T47D (cell line): ENCODE data around the gene NFIB.

ENCODE experiments used
- DNase-seq, 2 experiments: peaks; one replicate each; pipeline versions ENCODE4 v3.0.0 to v3.0.0-alpha.2; 2011 to 2012; ENCODE audit warnings: low read depth in 1 of 2, low spot score in 1 of 2
- JUND ChIP-seq: IDR thresholded peaks from 2 replicates; pipeline ENCODE4 v1.6.1; 2012; ENCODE audit warnings: low read depth
- in situ Hi-C: cut with HindIII; loops from 2 replicates; pipeline ENCODE4 v1.10.0; 2016; ENCODE audit warnings: low sequenced_read_pairs, low pct_unique_long_range_greater_than_20kb

Gene NFIB

DNA sequence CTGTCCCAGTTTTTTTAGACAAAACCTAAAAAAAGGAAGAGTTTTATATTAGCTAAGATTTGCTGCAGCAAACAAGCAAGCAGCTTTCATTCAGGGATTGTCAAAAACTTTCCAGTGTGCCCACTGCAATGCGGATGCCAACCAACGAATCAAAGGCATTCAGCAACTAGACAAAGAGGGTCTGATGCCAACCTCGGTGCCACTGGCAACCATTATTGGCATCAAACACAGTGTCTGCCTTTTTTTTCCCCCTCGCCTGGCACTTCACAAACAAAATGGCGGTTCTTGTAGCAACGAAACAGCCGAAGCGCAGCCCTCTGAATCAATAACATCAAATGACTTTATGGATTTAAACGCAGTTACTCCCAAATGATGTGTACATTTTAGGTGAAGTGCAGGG is 10.4 kb downstream of the NFIB start:
- no peak for TF ChIP-seq JUND
- DNase-seq = no peak
- in situ Hi-C loops = no loop called here

DNA sequence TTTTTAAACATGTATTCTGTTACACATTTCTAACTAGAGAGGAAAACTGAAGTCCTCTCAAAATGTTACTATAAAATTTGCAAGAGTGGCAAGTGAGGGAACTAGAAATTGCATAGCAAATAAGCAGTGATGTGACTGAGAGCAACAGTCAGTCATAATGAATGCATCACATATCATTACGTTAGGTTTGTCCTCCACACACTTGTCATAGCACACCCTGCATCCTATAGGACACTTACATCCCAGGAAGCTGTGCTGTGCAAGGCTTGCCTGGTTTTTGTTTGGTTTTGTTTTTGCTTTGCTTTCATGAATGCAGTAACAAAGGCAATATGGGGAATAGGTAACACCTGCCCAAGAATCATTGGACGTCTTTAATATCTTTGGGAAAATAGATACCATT is 10.8 kb downstream of the NFIB start:
- in situ Hi-C loops = no loop called here
- no peak for TF ChIP-seq JUND
- DNase-seq = no peak

- DNase-seq = no peak
- in situ Hi-C loops = no loop called here
- no peak for TF ChIP-seq JUND
These were observed 11.5 kb downstream of the NFIB start for GRCh38 chr9:14302405-14302804.

DNA sequence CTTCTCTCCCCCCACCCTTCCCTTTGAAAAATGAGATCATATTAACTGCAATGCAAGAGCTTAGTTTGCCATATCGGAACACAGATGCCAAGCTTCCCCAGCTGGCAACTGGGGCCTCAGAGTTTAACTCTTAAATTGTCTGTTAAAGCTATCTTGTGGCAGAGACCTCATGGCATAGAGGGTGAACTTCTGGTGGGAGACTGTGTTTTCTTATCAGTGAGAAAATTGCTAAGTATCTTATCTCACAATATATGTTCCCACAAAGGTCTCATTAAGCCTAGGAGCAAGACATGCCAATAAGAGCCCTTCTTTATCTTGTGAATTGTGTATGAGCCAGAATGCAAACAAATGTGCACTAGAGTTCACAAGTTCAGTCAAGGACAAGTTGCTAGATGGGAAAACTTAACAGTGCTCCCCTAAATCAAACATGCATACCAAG is 12.3 kb downstream of the NFIB start:
- in situ Hi-C loops = no loop called here
- TF ChIP-seq JUND = no peak

DNA sequence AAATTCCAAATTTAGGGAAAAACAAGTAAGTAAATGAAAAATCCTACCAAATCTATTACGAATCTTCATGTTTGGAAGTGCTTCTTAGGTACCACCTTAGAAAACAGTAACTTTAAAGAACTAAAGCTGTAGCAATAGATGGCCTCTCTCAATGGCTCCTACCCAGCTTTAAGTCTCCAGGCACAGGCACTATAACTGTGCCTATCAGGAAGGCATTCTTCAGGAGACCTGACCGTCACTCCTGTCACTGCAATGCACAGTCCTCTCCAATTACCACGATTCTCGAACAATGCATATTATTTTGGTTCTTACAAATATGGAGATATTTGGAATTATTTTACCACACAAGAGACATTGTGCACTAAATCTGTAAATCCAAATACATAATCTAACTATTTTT is 12.9 kb downstream of the NFIB start:
- no peak for TF ChIP-seq JUND
- DNase-seq = no peak
- in situ Hi-C loops = no loop called here

More for the DNA sequence above, 12.3 kb downstream of the NFIB start:
- DNase-seq = no peak

DNA sequence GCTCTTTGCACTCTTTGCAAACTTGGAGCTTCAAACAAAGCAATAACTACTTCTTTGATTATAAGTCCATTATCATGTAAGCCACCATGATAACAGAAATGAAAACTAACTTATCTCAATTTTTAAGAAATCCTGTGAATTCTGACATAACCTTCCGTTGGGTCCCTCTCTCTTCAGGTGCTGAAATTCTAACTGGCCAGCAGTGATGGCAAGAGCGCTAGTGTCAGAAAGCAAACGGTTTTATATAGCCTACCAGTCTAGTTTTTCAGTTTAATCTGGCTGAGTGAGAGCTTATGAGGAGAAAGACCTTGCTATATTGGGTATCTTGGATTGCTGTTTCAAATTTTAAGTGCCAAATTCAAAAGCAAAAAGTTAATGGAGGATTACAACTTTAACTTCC is 13.4 kb downstream of the NFIB start:
- in situ Hi-C loops = no loop called here
- no peak for DNase-seq
- no peak for TF ChIP-seq JUND

- in situ Hi-C loops = no loop called here
- no peak for DNase-seq
- TF ChIP-seq JUND = no peak
These were observed 13.9 kb downstream of the NFIB start for GRCh38 chr9:14300040-14300439.

DNA sequence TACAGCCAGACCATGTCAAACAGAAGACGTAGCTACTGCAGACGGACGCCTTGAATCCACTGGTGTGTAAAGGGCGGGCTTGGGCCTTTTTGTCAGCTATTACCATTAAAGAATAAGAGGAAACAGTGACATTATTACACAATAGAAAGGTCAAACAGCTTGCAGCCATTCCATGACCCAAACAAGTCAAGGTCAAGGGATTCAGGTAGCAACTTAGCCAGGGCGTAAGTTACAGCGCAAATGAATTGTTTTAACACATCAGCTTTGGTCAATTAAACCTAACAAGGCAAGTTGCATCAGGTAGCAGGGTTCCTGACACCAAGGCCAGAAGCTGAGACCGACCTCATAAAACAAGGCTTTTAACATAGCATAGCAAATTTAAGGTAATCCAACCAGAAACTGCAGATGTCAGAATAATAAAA is 15.3 kb downstream of the NFIB start:
- in situ Hi-C loops = no loop called here
- no peak for TF ChIP-seq JUND
- DNase-seq = no peak

DNA sequence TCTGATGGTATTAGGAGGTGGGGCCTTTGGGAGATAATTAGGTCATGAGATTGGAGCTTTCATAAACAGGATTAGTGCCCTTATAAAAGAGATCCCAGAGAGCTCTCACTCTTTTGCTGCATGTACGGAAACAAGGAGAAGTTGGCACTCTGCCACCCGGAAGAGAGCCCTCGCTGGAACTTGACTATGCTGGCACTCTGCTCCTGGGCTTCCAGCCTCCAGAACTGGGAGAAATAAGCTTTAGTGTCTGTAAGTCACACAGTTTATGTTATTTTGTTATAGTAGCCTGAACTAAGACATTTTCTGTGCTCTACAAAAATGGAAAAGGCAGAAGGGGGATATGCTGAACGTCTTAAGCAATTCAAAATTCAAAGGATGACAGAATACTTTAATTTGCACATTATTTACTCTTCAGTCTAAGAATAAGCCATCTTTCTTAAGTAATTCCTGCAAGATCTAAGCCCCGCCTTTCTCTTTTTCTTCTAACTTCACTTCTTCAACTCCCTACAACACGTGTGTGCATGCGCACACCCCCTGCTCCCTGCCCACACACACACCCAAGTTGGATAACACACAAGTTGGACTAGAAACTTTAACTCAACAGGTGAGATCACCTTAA is 17.3 kb downstream of the NFIB start:
- no peak for DNase-seq
- in situ Hi-C loops = no loop called here
- no peak for TF ChIP-seq JUND

GRCh38 chr9:14294659-14295058 is 19.3 kb downstream of the NFIB start:
- no peak for DNase-seq
- in situ Hi-C loops = no loop called here
- no peak for TF ChIP-seq JUND

- no peak for DNase-seq
- TF ChIP-seq JUND = no peak
- in situ Hi-C loops = no loop called here
These were observed 20.1 kb downstream of the NFIB start for GRCh38 chr9:14293801-14294200.

- no peak for DNase-seq
- in situ Hi-C loops = no loop called here
- no peak for TF ChIP-seq JUND
These were observed 21.7 kb downstream of the NFIB start for GRCh38 chr9:14292181-14292739.

GRCh38 chr9:14289916-14290315 is 24.0 kb downstream of the NFIB start:
- in situ Hi-C loops = no loop called here
- DNase-seq = no peak

DNA sequence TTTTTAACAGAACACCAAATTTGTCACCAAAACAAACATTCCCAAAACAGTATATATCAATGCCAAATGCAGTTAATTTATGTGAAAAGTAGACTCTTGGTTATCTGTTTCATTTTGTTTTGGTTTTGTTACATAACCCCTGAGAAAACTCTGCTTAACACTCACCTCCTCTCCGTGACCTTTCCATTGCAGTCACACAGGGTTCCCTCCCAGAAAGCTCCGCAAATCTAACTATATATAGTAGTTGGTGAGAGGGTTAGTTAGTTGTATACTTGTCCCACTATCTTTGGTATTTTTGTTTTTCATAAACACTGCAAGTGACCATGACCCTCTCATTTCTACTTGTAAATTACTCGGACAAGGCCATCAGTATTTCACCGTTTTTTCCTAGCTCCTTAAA is 25.5 kb downstream of the NFIB start:
- in situ Hi-C loops = no loop called here
- TF ChIP-seq JUND = no peak
- no peak for DNase-seq

More at GRCh38 chr9:14289916-14290315, 24.0 kb downstream of the NFIB start:
- TF ChIP-seq JUND = no peak
